ENCODE measurements around the gene AK5. TPM values are rescaled to one million over a fixed set of nuclear protein-coding genes. Genes with fewer than 3 reads are reported as not detected.

AK5 gene
- total RNA-seq, 1 experiment from 2014 or later: 3.0 TPM

DNA sequence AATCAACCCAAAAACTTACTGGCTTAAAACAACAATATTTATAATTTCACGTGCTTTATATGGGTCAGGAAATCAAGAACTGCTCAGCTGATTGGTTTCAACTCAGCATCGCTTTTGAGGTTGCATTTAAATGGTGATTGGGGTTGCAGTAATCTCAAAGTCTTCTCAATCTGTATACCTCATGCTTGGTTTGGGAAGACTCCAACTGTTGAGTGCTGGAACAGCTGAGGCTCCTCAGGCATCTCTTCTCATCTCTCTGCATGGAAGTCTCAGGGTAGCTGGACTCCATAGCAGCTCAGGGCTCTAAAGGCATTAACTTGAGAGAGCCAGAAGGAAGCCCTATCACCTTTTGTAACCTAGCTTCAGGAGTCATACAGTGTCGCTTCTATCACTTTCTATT lies 35.1 kb downstream of the AK5 start:
- no peaks in the 10 kb centered on the region for H3K36me3 ChIP-seq (ENCODE audit: control insufficient read depth, insufficient read depth, low read length)
- H3K27me3 ChIP-seq (ENCODE audit: control insufficient read depth, insufficient read depth, low read length): no peaks in the 10 kb centered on the region
- H3K9me3 ChIP-seq (ENCODE audit: control insufficient read depth, insufficient read depth, low read depth, low read length): no peaks in the 10 kb centered on the region
- H3K4me3 ChIP-seq (ENCODE audit: low read depth in 2 of 2, low read length in 2 of 2): no peak overlapping the region
- DNase-seq (ENCODE audit: low read depth, low spot score) (no peak), ATAC-seq (no peak)
- BruUV-seq (replicated peaks): no TSS peak
- CTCF ChIA-PET: interaction anchor here (0.6 kb wide), 1 partner anchor 69 kb away, joined by 8 read pairs; no protein-coding TSS in a partner anchor
- TF ChIP-seq, protein P1, sequence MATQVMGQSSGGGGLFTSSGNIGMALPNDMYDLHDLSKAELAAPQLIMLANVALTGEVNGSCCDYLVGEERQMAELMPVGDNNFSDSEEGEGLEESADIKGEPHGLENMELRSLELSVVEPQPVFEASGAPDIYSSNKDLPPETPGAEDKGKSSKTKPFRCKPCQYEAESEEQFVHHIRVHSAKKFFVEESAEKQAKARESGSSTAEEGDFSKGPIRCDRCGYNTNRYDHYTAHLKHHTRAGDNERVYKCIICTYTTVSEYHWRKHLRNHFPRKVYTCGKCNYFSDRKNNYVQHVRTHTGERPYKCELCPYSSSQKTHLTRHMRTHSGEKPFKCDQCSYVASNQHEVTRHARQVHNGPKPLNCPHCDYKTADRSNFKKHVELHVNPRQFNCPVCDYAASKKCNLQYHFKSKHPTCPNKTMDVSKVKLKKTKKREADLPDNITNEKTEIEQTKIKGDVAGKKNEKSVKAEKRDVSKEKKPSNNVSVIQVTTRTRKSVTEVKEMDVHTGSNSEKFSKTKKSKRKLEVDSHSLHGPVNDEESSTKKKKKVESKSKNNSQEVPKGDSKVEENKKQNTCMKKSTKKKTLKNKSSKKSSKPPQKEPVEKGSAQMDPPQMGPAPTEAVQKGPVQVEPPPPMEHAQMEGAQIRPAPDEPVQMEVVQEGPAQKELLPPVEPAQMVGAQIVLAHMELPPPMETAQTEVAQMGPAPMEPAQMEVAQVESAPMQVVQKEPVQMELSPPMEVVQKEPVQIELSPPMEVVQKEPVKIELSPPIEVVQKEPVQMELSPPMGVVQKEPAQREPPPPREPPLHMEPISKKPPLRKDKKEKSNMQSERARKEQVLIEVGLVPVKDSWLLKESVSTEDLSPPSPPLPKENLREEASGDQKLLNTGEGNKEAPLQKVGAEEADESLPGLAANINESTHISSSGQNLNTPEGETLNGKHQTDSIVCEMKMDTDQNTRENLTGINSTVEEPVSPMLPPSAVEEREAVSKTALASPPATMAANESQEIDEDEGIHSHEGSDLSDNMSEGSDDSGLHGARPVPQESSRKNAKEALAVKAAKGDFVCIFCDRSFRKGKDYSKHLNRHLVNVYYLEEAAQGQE (IDR thresholded peaks at IDR 0.05; ENCODE audit: insufficient read depth in 1 of 2, low read depth in 2 of 2, low read length in 1 of 2): no peak
- TF ChIP-seq, protein P2, sequence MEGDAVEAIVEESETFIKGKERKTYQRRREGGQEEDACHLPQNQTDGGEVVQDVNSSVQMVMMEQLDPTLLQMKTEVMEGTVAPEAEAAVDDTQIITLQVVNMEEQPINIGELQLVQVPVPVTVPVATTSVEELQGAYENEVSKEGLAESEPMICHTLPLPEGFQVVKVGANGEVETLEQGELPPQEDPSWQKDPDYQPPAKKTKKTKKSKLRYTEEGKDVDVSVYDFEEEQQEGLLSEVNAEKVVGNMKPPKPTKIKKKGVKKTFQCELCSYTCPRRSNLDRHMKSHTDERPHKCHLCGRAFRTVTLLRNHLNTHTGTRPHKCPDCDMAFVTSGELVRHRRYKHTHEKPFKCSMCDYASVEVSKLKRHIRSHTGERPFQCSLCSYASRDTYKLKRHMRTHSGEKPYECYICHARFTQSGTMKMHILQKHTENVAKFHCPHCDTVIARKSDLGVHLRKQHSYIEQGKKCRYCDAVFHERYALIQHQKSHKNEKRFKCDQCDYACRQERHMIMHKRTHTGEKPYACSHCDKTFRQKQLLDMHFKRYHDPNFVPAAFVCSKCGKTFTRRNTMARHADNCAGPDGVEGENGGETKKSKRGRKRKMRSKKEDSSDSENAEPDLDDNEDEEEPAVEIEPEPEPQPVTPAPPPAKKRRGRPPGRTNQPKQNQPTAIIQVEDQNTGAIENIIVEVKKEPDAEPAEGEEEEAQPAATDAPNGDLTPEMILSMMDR (IDR thresholded peaks at IDR 0.05): no peak
- TF ChIP-seq TCF7L2 (IDR thresholded peaks at IDR 0.05; ENCODE audit: low read depth, low read length) (no peak), SIN3A (IDR thresholded peaks at IDR 0.05; ENCODE audit: borderline replicate concordance, insufficient read depth, low read depth, low read length) (no peak), POLR2AphosphoS5 (IDR thresholded peaks at IDR 0.05; ENCODE audit: low read depth, low read length) (no peak)
- H3K27ac ChIP-seq (ENCODE audit: low read length): no peak overlapping the region
- H3K4me1 ChIP-seq (ENCODE audit: control insufficient read depth, insufficient read depth, low read length): no peaks in the 10 kb centered on the region; the same call in 1 of the 2 replicates
- in situ Hi-C loops (cut with HindIII; ENCODE audit: low pct_unique_long_range_greater_than_20kb, low sequenced_read_pairs): no loop called here
- intact Hi-C loops (cut with micrococcal nuclease; ENCODE audit: unreplicated experiment): loop anchor here (10.0 kb wide), 1 partner anchor 172 kb away; no protein-coding TSS in a partner anchor
- POLR2A ChIA-PET: no interaction called here

DNA sequence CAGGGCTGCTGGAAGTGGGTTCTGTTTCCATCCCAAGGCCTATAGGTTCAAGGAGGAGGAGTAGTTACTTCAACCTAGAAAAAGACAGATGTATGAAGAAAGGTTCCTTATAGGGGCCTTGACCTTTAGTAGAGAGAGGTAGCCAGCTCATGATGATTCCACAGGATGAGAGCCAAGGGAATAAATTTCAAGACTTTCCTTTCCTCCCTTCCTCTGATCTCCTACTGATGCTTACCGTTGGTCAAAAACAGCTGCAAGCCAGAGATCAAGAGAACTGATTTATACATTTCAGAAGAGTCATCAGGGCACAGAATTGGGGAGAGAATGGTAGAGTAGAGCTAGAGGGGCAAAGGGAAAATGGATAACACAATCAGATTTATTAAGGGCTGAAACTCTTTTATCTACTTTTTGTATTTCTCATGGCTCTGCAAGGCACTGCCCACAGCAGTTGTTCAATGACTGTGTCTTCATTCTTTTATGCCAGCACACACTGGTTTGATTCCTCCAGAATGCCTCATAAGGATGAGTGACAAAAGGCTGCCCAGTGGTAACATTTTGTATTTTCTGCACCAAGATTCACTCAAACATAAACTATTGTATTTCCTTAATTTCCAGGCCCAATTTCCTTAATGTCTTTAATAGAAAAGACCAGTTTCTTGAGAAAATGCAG lies 37.4 kb downstream of the AK5 start:
- CTCF ChIA-PET: no interaction called here

More for the DNA sequence above, 37.4 kb downstream of the AK5 start:
- H3K36me3 ChIP-seq (ENCODE audit: control insufficient read depth, insufficient read depth, low read length): no peaks in the 10 kb centered on the region
- ATAC-seq (no peak), DNase-seq (ENCODE audit: low read depth, low spot score) (no peak)
- H3K4me1 ChIP-seq (ENCODE audit: control insufficient read depth, insufficient read depth, low read length): peaks cover 3% of the 10 kb centered on the region; the same call in 1 of the 2 replicates
- TF ChIP-seq POLR2AphosphoS5 (IDR thresholded peaks at IDR 0.05; ENCODE audit: low read depth, low read length) (no peak), TCF7L2 (IDR thresholded peaks at IDR 0.05; ENCODE audit: low read depth, low read length) (no peak), SIN3A (IDR thresholded peaks at IDR 0.05; ENCODE audit: borderline replicate concordance, insufficient read depth, low read depth, low read length) (no peak)
- TF ChIP-seq, protein P1 (IDR thresholded peaks at IDR 0.05; ENCODE audit: insufficient read depth in 1 of 2, low read depth in 2 of 2, low read length in 1 of 2): no peak
- TF ChIP-seq, protein P2 (IDR thresholded peaks at IDR 0.05): no peak
- H3K27me3 ChIP-seq (ENCODE audit: control insufficient read depth, insufficient read depth, low read length): no peaks in the 10 kb centered on the region
- intact Hi-C loops (cut with micrococcal nuclease; ENCODE audit: unreplicated experiment) (loop anchor here (10.0 kb wide), 1 partner anchor 174 kb away; no protein-coding TSS in a partner anchor), in situ Hi-C loops (cut with HindIII; ENCODE audit: low pct_unique_long_range_greater_than_20kb, low sequenced_read_pairs) (no loop called here)
- H3K9me3 ChIP-seq (ENCODE audit: control insufficient read depth, insufficient read depth, low read depth, low read length): no peaks in the 10 kb centered on the region
- no peak overlapping the region for H3K4me3 ChIP-seq (ENCODE audit: low read depth in 2 of 2, low read length in 2 of 2)
- POLR2A ChIA-PET: no interaction called here
- H3K27ac ChIP-seq (ENCODE audit: low read length): no peak overlapping the region
- no TSS peak for BruUV-seq (replicated peaks)
